GM21619 (cell line): Measurements from ENCODE around the gene TM4SF1.
"Not testable (repeated sequence)": the region's sequence is repeated elsewhere in the genome, so short reads cannot be mapped to it uniquely, and the experiment has no call there.

Source experiments
- ATAC-seq: cut with Tn5 transposase; IDR thresholded peaks from one replicate; pipeline ENCODE4 v1.9.1; 2021; ENCODE audit not compliant: unreplicated experiment

The TM4SF1 gene

DNA sequence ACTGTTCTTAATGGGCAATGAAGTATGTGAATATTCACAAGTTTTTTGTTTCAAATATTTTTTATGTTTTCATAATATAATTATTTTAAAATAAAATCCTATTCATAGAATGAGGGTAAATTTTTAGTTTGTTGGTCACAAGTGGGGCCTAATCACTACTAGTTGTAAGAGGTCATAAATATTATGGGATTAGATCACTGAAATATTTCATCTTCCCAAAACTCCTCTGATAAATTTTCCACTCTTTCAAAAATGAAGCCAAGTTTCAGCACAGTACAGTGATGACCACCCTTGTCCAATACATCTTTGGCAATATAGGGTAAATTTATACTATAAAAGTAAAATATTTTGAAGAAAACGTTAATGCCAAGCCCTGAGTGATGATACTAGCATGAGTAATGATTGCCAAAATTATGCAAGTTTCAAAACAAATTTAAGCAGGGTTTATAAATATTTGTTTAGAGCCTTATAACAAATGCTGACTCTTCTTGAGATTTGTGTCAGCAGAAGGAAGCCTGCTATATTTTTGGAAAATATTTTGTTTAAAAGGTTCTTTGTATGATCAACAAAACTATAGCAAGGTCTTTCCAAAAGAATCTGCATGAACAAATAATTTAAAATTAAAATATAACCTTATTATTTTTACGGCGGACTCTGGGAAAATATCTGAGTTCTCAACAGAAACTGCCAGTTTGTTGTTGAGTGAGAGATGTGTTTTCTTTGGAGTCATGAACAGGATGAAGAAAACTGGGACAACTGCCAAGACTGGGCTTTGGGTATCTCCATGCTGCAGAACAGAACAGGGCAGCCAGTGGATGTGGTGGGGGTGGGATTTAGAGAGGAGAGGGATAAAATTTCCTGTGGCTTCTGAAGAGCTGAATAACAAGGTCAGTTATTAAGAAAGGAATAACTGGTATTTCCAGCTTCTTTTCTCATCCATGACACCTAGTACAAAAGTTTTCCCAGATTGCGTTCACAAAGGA, 17.9 kb upstream of the TM4SF1 start:
- no peak for ATAC-seq

DNA sequence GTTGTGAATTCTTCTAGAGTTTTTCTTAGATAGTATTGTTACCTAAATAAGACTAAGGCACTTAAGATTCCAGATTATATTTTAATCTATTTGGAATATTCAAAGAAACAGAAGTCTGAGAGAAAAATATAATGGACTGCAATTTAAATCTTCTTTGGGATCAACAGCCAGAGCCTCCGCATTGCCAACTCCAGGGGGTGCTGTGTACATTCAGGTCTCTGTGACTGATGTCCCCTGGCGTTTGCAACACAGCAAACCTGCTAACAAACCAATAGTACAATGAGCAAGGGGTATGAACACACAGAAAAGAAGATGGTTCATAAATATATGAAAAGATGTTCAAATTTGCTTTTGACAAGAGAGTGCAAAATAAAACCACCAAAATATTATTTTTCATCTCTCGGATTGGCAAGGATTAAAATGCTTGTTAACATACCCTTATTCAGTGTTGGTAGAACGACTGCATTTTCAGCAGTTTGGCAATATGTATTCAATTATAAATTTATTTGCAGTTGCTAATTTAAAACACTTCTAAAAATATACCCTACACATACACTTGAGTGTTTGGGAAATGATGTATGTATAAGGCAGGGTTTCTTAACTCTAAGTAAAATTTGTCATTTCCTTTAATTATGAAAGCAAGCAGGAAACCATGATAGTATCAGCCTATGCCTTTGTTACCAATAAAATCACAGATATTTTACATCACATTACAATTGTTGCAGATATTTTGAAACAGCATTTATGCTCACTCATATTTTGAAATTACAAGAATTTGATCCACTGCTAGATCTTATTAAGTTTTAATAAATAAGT, 16.1 kb upstream of the TM4SF1 start:
- ATAC-seq, result peak; percentile 96

DNA sequence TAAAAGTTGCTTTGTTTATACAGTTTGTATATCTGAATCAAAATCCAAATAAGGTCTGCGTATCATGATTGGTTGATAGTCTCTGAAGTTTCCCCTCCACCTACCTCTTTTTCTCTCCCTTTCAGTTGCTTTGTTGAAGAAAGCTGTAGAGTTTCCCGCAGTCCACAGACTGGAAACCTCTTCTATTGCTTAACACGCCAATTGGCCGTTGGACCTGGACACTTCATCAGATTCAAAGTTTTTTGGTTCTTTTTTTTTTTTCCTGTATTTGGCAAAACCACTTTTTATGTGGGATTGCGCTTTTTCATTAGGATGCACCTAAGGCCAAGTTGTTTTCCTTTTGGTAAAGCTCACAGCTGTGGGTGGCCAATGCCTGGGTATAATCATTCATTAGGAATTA, 14.5 kb upstream of the TM4SF1 start:
- no peak for ATAC-seq

DNA sequence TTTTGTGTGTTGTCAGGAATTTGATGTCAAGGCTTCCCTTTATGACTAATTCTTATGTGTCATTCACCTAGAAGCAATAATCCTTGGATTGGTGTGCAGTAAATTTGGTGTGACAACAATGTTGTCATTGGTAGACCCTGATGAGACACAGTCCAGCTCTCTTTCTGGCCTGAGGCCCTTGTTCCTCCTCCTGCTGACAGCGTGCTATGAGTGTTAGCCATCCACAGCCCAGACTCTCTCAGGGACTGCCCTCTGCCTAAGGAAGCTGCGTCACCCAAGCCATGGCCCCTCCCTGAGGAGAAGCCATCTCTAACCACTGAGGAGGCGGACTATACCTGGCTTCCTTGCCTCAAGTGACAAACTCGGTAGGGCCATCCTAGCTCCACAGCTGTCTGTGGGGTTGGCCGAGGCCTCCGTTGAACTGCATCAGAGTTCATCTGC, 13.3 kb upstream of the TM4SF1 start:
- ATAC-seq, result no peak

DNA sequence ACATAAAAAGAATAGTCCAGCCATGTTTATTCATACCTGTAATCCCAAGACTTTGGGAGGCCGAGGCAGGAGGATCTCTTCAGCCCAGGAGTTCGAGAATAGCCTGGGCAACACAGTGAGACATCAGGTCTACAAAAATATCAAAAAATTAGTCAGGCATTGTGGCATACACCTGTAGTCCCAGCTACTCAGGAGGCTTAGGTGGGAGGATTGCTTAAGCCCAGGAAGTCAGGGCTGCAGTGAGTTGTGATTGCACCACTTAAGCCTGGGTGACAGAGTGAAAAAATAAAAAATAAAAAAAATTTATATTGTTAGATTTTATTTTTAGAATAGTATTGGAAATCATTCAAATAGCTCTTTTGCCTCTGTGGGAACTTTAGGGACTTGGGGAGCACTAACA, 12.8 kb upstream of the TM4SF1 start:
- ATAC-seq, result no peak

DNA sequence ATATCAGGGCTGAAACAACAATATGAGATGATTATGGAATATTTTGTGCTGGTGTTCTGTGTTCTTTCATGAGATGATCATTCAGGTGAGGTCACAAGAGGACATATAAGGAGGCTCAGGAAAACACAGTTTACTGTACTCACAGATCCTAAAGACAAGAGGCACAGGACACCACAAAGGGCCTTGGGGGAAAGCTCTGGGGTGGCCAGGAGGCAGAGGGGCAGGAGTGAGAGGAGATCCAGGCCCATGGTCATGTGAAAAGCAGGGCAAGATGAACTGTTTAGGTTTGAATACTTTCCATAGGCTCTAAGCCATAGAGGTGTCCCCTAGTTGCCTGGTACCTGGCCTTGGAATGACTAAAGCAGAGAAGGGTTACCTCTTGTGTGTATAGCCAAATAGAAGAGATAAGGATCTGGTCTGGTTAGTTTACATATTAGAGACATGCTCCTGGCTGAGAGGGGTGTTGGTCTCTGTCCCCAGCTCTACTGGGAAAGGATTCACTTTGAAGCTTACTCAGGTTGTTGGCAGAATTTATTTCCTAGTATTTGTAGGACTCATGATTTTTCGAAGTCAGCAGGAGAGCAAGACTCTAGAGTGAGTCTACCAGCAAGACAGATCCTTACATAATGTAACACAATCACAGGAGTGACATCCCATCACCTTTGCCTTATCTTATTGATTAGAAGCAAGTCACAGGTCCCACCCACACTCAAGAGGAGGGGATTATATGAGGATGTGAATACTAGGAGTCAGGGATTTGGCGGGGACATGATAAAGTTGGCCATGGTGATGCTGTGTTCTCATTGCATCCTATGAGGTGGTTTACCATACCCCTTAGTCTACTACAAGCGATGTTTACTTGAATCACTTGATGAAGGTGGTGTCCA, 11.3 kb upstream of the TM4SF1 start:
- ATAC-seq, result no peak

DNA sequence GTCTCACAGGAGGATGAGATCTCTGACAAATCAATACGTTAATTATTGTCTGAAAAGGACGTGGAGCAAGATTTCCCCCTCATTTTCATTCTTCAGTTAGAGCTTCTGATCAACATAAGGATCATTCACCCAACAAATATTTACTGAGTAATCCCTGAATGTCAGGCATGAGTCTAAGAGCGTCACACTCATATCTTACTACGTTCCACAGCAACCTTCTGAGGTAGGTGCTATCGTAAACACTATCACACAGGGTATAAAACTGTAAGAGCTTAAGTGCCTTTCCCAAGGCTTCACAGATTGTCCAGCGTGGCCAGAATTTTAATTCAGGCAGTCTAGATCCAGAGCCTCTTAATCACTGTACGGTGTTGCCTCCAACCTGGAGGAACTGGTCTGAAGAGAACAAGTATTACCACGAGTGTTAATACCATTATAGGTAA, 10.6 kb upstream of the TM4SF1 start:
- no peak for ATAC-seq

DNA sequence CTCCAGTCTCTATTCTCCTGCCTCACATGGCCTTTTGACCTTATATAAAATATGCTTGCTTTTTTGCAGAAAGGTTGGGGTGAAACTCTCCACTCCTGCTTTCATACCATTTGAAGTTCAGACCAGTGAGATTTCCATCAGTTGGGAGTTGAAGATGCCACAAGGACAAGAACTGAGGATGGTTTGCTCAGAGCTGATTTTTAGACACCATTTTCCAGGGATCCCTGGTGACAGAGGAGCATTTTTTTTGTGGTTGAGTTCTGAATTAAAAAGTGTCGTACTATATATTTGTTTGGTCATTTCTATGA, 8.8 kb upstream of the TM4SF1 start:
- ATAC-seq, result no peak

DNA sequence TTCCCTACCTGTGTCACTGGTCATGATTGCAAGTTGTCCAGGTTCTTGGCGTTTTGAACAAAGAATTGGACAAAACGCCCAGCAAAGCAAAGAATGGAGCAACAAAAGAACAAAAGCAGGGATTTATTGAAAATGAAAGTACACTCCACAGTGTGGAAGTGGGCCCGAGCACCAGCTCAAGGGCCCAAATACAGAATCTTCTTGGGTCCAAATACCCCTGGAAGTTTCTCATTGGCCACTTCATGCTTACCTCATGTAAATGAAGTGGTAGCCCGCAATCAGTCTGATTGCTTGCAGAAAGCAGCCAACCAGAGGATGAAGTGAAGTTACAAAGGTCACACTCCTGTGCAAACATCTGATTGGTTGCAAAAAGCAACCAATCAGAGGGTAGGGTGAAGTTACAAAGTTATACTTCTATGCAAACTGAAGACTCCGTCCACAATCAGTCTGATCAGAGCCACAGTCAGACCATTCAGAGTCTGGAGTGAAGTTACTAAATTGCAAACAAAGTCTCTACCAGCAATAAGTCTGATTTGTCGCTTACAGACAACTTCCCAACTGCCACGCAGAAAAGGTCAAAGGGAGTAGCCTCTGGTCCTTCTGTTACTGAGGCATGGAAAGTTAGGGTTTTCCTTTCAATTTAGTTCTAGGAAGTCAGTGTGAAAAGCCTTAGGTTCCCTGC, 8.3 kb upstream of the TM4SF1 start:
- no peak for ATAC-seq

DNA sequence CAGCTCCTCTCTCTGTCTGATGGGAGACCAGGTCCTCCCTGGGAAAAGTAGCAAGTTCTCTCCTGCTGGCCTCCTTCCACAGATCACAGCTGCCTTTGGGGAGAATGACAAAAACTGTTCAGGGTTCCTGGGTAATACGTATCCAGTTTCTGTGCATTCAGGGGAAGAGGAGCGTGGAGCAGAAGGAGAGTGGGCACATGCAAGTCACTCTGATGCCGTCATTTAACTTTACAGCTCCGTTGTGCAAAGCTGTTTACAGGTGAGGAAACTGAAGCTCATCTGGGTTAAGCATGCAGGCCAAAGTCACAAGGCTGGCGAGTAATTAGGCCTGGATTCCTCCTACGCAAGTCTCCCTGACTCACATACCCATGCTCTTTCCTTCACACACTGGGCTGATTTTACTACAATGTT, 7.5 kb upstream of the TM4SF1 start:
- ATAC-seq, result no peak

DNA sequence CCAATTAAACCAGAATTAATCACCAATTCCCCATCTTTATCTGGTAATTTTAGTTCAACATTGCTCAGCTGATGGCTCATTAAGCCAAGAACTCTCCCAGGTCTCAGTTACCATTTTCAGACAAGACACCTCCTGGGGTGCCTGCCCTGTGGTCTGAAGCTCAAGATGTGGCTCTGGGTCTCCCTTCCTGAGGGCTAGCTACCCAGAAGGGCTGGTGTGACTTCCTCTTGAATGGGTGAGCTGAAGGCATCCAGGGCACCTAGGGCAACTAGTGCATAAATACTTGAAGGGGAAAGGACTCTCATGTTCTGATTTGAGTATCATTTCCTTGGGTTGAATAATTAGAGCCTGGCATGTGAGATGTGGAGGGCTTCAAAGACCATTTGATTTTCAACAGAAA, 6.7 kb upstream of the TM4SF1 start:
- ATAC-seq, result no peak

DNA sequence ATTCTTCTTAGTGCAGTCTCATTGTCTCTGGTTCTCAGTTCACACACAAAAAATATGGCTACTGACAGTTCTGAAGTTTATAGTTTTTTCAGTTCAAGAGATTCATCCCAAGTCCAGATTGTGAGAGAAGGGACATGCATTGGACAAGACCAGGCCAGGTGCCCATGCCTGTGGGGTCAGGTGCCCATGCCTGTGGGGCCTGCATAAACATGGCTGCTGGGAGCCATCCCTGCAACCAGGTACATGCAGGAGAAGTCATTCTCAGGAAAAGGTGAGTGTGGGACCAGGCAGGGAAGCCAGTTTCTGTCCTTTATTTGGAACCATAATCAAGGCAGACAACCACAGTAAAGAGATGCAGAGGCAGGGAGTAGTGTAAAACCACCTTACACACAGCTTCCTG, 6.3 kb upstream of the TM4SF1 start:
- no peak for ATAC-seq

DNA sequence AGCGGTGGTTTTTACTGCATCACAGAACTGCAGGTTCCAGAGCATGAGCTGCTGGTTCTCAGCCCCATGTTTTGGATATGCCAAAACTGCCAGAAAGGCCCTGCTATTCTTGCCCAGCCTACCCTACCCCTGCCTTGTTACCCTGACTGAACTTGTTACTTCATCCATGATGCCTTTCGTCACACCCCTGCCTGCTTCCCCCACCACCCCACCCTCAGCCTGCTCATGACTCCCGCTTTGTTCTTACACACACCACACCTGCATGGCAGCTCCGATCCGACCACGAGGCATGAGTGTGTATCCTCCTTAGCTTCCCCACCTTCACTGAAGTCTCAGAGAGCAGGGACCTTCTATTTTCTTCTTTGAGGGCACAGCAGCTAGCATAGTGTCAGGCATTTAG, 5.1 kb upstream of the TM4SF1 start:
- ATAC-seq, result no peak

DNA sequence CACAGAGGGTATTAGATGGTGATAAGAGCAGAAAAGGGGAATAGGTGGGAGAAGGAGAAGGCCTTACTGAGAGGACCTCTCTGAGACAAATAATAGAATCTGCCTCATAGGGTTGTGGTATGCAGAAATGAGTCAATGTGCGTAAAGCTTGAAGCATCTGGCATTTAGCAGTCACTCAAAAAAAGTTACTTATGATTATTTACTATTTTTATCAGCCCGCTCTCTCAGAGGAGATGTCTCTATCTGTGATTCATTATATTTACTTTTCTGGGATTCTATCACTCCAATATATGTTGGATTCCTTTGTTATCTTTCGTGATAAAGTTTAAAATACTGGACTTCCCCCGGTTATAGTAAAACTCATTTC, 4.6 kb upstream of the TM4SF1 start:
- ATAC-seq, result no peak

DNA sequence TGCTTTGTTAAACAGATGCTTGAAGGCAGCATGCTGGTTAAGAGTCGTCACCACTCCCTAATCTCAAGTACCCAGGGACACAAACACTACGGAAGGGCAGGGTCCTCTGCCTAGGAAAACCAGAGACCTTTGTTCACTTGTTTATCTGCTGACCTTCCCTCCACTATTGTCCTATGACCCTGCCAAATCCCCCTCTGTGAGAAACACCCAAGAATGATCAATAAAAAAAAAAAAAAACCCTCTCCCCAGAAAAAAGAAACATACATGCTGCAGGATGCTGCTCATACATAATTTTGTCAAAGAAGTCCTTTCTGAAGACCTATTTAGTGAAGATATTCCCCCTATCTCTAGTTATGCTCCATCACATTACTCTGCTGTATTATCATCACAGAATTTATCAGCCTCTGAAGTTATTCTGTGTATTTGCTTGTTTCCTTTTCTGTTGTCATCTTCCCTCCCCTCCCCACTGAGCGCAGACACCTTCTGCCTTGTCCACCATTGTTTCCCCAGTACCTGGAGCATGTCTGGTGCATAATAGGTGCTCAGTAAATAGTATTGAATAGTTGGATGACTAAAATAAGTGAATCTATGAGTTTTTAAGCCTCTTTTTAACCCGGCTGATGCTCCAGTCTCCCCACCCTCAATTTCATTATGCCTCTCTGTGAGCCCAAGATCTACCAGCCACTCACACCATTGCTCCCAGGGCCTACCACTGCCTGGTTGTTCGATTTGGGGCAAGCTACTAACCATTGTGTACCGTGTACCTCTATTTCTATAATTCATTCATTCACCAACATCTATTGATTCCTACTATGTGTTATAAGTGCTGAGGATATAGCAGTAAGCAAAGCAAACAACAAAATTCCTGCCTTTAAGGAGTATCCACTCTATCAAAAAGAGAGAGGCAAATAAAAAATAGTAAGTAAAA, 4.0 kb upstream of the TM4SF1 start:
- no peak for ATAC-seq

DNA sequence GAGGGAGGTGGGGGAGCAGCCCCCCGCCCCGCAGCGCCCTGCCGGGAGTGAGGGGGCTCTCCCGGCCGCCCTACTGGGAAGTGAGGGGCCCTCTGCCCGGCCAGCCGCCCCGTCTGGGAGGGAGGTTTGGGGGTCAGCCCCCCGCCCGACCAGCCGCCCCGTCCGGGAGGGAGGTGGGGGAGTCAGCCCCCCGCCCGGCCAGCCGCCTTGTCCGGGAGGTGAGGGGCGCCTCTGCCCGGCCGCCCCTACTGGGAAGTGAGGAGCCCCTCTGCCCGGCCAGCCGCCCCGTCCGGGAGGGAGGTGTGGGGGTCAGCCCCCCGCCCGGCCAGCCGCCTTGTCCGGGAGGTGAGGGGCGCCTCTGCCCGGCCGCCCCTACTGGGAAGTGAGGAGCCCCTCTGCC, 2.8 kb upstream of the TM4SF1 start:
- ATAC-seq, result not testable (repeated sequence)

DNA sequence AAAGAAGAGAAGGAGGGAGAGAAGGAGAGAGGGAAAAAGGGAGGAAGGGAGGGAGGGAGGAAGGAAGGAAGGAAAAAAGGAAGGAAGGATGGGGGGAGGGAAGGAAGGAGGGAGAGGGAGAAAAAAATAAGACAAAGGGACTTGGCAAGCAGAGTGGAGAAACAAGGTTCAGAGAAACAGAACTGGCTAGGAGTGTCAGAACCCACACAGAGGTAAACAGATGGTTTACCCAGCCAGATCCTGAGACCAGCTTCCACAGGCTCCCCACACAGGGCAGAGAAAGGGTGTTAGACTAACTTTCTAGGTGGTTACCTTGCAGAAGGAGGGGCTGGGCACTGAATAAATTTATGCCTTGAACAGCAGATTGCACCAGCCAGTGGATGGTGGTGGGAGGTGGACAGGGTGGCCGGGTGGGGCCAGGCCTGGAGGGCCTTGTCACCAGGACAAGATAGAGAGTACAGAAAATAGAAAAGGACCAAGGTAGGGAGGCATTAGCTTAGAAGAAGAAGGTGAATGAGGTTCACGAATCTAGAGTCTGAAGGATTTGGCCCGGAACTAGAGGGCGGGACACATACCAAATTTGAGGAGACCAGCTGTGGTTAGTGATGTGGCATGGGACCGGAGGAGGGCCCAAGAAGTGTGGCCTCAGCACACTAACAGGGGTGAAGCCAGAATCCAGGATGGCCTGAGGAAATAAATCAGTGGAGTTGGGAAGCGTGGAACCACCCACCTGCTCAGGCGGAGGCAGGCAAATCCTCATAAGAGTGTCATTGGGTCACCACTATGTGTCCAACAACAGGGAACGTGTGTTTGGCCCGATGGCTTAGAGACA, 1.2 kb upstream of the TM4SF1 start:
- ATAC-seq, result no peak

DNA sequence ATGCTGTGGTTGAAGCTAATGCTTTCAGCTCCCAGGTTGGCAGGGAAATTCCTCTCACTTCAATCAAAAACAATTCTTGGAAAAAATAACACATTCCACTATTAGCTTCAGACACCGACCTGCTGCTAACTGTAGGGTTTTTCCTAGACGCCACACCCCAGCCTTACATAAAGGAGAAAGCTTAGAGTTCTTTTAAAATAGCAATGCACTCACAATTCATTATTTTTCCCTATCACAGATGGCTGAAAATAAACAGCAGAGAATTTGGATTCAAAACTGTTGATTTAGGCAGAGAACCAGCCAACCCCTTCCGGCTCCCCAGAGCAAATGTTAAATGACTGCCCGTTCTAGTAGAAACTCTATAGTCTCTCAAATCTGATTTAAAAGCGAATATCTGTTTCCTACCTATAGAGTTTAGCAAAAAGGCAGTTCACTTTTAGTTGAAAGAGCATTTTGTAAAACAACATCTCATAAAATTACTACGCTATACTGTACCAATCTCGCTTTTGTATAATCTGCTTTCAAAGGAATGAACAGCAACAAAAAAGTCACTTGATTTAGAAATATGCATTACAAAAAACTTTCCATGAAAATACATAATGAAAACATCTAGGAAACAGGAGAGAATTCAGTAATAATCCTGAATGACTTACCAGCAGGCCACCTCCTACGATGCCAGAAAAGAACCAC, 586 bp downstream of the TM4SF1 start:
- ATAC-seq, result no peak
